ENCODE results near the gene ZBTB22. TPM values are rescaled to one million over a fixed set of nuclear protein-coding genes. Genes with fewer than 3 reads are reported as not detected.
"Not testable (repeated sequence)": the region's sequence is repeated elsewhere in the genome, so short reads cannot be mapped to it uniquely, and the experiment has no call there.

The ZBTB22 gene, protein sequence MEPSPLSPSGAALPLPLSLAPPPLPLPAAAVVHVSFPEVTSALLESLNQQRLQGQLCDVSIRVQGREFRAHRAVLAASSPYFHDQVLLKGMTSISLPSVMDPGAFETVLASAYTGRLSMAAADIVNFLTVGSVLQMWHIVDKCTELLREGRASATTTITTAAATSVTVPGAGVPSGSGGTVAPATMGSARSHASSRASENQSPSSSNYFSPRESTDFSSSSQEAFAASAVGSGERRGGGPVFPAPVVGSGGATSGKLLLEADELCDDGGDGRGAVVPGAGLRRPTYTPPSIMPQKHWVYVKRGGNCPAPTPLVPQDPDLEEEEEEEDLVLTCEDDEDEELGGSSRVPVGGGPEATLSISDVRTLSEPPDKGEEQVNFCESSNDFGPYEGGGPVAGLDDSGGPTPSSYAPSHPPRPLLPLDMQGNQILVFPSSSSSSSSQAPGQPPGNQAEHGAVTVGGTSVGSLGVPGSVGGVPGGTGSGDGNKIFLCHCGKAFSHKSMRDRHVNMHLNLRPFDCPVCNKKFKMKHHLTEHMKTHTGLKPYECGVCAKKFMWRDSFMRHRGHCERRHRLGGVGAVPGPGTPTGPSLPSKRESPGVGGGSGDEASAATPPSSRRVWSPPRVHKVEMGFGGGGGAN
- total RNA-seq (2014; rRNA removed; shearing (Covaris generic)): 7.6 and 9.2 TPM in 2 replicates
- 7.5 and 7.8 TPM in 2 replicates for polyA plus RNA-seq (2015; cell fraction: cytosol; rRNA removed)
- polyA plus RNA-seq (2015; cell fraction: nucleus; rRNA removed): 13.4 and 15.2 TPM in 2 replicates

DNA sequence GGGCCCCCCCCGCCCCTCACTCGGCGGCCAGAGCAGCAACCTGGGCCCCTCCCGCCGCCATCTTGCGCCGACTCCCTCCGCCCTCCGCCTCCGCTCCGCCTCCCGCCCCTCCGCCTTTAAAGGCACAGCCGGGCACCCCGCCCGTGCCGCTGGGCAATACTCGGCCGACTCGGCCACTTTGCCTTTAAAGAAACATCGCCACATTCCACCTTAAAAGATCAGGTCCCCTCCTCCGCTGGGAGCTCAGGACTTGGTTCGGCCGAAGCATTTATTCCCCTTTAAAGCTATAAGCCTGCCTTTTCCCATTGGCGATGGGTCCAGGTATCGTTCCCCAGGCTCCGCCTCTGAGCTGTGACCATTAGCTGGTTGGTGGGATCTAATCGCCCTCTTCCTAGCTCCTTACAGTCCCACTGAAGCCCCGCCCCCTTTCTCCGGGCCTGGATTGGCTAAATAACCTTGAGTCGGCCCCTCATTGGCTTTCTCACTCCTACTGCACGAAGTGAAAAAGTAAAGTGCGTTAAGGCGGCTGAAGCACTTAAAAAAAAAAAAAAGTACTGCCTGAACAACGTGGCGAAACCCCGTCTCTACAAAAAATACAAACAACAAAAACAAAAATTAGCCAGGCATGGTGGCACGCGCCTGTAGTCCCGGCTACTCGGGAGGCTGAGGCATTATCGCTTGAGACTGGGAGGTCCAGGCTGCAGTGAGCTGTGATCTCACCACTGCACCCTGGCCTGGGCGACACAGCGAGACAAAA lies at the start of gene ZBTB22:
Gene ZBTB22 (minus strand): TSS at position 76 of the 757 bp plus-strand sequence. CDS start 828 bp downstream, outside the sequence.
- peak; percentile 99 for DNase-seq (ENCODE audit: low read depth, low spot score)
- in situ Hi-C loops (cut with HindIII; ENCODE audit: low pct_unique_long_range_greater_than_20kb, low sequenced_read_pairs): no loop called here

DNA sequence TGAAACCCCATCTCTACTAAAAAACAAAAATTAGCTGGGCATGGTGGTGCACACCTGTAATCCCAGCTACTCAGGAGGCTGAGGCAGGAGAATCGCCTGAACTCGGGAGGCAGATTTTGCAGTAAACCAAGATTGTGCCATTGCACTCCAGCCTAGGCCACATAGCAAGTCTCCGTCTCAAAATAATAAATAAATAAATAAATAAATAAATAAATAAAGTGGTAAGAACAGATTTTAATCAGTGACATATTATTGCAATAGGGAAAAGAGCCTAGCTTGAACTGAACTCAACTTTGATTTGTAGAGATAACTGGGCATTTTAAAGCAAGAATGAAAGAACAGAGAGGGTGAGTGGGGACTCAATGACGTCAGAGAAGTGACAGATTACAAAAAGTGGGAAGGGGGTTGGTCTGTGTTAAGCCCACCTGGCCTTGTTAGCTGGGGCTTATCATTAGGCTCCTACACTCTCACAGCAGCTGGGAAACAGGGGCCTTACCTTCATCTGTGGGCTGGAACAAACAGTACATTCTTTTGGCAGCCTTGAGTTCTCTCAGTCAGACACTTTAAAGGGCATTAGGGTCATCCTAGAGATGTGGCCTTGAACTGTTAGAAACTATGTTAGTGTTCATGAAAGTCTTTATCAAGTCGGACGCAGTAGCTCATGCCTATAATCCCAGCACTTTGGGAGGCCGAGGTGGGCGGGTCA lies 49.6 kb upstream of the ZBTB22 start:
- DNase-seq (ENCODE audit: low read depth, low spot score): no peak
- in situ Hi-C loops (cut with HindIII; ENCODE audit: low pct_unique_long_range_greater_than_20kb, low sequenced_read_pairs): no loop called here

DNA sequence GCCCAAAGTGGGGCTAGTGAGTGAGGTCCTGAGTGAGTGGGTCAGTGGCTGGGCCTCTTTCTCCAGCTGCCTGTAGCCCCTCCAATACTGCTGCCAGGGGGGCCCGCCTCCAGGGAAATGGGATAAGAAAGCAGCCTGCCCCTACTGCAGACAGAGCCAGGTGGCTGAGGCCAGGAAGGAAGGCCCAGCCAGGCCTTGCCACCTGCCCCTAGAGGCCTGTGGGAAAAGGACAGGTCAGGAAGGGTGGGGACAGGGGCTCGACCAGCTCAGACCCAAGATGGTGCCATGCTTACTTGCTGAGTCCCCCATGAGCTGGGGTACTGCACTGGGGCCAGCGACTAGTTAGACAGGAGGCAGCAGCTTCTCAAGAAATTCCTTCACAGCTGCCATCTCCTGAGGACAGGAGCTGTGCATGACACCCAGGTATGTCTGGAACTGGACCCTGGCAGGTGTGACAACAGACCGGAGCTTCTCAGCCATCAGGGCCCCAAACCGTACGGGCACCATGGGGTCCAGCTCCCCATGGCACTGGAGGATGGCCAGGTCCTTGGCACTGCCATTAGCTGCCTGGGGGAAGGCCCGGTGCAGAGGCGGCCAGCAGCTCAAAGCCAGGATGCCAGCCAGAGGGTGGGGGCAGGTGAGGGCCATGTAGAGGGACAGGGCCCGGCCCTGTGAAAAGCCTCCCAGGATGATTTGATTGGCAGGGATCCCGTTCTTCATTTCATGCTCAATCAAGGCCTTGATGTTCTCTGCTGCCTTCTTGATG lies 47.8 kb upstream of the ZBTB22 start:
- in situ Hi-C loops (cut with HindIII; ENCODE audit: low pct_unique_long_range_greater_than_20kb, low sequenced_read_pairs); DNase-seq (ENCODE audit: low read depth, low spot score): not testable (repeated sequence)

DNA sequence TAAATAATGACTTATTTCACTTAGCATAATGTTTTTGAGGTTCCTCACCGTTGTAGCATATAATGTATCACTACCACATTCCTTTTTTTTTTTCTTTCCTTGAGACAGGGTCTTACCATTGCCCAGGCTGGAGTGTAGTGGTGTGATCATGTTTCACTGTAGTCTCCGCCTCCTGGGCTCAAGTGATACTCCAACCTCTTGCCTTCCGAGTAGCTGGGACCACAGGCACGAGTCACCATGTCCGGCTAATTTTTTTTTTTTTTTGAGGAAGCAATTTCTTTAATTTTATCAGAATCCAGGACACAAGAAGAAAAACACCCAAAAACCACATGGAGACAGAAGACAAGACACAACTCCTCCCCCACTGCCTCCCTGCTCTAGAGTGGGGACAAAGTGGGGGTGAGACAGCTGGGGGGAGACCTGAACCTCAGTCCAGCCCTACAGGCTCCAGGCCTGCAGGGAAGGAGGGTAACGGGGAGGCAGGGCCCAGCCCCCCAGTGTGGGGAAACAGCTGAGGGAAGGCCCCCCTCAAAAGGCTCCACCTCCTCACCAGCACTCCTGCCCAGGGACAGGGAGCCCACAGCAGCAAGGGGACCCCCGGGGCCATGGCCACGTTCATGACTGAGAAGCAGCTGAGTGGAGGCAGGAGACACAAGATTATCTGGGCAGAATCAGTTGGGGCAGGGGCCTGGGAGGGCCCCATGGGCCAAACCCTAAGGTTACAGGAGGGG lies 47.1 kb upstream of the ZBTB22 start:
- in situ Hi-C loops (cut with HindIII; ENCODE audit: low pct_unique_long_range_greater_than_20kb, low sequenced_read_pairs): not testable (repeated sequence)
- DNase-seq (ENCODE audit: low read depth, low spot score): peak; percentile 35

DNA sequence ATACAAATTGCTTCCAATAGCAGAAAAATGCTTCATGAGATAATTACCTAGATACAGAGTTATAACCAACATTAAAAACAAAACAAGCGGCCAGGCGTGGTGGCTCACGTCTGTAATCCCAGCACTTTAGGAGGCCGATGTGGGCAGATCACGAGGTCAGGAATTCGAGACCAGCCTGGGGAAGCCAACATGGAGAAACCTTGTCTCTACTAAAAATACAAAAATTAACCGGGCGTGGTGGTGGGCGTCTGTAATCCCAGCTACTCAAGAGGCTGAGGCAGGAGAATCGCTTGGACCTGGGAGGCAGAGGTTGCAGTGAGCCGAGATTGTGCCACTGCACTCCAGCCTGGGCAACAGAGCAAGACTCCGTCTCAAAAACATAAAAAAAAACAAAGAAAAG lies 45.9 kb upstream of the ZBTB22 start:
- DNase-seq (ENCODE audit: low read depth, low spot score); in situ Hi-C loops (cut with HindIII; ENCODE audit: low pct_unique_long_range_greater_than_20kb, low sequenced_read_pairs): not testable (repeated sequence)

DNA sequence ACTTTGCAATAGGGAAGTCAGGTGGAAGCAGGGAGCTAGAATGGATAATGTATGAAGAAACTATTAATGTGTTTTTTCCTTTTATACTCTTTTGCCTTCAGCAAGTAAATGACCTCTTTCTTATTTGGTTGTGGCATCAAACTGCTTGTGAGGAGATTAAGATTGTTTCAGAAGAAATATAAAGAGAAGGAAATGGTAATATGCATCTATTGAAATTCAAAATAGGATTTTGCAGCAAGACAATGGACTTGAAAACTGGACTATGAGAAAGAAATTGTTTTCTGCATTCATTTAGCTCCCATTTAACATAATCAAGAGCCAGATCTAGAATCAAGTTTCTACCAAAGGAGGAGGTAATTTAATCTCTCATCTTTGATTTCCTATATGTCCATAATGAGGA lies 41.8 kb upstream of the ZBTB22 start:
- in situ Hi-C loops (cut with HindIII; ENCODE audit: low pct_unique_long_range_greater_than_20kb, low sequenced_read_pairs): no loop called here
- DNase-seq (ENCODE audit: low read depth, low spot score): no peak

DNA sequence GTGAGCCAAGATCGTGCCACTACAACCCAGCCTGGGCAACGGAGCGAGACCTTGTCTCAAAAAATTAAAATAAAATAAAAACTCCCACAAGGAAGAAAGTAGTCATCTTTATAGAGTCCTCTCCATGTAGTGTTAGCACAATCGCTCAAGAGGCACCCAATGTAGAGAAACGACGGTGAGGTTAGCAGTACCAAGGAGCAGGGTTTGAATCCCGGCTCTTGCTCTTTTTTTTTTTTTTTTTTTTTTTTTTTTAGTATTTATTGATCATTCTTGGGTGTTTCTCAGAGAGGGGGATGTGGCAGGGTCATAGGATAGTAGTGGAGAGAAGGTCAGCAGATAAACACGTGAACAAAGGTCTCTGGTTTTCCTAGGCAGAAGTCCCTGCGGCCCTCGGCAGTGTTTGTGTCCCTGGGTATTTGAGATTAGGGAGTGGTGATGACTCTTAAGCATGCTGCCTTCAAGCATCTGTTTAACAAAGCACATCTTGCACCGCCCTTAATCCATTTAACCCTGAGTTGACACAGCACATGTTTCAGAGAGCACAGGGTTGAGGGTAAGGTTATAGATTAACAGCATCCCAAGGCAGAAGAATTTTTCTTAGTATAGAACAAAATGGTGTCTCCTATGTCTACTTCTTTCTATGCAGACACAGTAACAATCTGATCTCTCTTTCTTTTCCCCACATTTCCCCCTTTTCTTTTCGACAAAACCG lies 39.8 kb upstream of the ZBTB22 start:
- DNase-seq (ENCODE audit: low read depth, low spot score); in situ Hi-C loops (cut with HindIII; ENCODE audit: low pct_unique_long_range_greater_than_20kb, low sequenced_read_pairs): not testable (repeated sequence)

DNA sequence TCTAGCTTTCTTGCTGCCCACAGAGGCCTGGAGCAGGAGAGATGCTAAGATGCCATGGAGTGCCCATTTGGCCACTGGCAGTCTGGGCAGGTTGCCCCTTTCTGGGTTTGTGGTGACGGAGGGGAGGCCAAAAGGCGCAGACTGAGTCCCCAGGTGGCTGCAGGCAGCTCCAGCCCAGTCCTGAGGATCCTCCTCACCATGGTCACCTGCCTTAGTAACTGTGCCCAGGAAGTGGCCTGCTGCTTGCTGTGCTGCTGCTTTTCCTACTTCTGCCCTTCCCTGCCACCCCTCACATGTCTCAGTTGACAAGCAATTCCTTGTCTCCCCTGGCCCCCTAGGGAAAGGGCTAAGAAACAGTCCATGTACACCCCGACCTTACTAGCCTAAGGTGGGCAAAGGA lies 38.8 kb upstream of the ZBTB22 start:
- DNase-seq (ENCODE audit: low read depth, low spot score): no peak
- in situ Hi-C loops (cut with HindIII; ENCODE audit: low pct_unique_long_range_greater_than_20kb, low sequenced_read_pairs): no loop called here

DNA sequence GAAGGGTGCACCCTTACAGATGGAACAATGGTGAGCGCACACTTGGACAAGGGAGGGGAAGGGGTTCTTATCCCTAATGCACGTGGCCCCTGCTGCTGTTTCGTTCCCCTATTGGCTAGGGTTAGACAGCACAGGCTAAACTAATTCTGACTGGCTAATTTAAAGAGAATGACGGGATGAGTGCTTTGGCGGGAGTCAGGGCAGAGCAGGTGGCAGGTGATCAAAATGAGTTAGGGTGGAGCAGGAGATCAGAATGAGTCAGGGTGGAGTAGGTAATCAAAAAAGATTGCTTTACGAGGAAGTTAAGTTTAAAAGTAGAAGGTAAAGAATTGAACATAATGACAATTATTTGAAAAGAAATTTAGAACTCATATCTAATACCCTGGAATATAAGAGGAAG lies 38.3 kb upstream of the ZBTB22 start:
- in situ Hi-C loops (cut with HindIII; ENCODE audit: low pct_unique_long_range_greater_than_20kb, low sequenced_read_pairs); DNase-seq (ENCODE audit: low read depth, low spot score): not testable (repeated sequence)

DNA sequence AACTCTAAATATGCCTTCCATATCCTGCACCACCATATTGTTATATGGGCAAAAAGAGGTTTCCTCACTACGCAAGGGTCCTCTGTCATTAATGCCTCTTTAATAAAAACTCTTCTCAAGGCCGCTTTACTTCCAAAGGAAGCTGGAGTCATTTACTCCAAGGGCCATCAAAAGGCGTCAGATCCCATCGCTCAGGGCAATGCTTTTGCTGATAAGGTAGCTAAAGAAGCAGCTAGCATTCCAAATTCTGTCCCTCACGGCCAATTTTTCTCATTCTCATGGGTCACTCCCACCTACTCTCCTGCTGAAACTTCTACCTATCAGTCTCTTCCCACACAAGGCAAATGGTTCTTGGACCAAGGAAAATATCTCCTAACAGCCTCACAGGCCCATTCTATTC lies 30.3 kb upstream of the ZBTB22 start:
- in situ Hi-C loops (cut with HindIII; ENCODE audit: low pct_unique_long_range_greater_than_20kb, low sequenced_read_pairs): no loop called here
- no peak for DNase-seq (ENCODE audit: low read depth, low spot score)

DNA sequence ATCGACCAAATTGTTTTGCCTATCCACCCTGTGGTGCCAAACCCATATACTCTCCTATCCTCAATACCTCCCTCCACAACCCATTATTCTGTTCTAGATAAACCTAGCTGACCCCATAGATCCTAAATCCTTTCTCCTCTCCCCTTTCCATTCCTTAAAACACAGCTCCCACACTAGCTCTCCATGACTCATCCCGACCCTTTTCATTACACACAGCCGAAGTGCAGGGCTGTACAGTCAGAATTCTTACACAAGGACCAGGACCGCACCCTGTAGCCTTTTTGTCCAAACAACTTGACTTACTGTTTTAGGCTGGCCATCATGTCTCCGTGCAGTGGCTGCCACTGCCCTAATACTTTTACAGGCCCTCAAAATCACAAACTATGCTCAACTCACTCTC lies 29.4 kb upstream of the ZBTB22 start:
- in situ Hi-C loops (cut with HindIII; ENCODE audit: low pct_unique_long_range_greater_than_20kb, low sequenced_read_pairs); DNase-seq (ENCODE audit: low read depth, low spot score): not testable (repeated sequence)

DNA sequence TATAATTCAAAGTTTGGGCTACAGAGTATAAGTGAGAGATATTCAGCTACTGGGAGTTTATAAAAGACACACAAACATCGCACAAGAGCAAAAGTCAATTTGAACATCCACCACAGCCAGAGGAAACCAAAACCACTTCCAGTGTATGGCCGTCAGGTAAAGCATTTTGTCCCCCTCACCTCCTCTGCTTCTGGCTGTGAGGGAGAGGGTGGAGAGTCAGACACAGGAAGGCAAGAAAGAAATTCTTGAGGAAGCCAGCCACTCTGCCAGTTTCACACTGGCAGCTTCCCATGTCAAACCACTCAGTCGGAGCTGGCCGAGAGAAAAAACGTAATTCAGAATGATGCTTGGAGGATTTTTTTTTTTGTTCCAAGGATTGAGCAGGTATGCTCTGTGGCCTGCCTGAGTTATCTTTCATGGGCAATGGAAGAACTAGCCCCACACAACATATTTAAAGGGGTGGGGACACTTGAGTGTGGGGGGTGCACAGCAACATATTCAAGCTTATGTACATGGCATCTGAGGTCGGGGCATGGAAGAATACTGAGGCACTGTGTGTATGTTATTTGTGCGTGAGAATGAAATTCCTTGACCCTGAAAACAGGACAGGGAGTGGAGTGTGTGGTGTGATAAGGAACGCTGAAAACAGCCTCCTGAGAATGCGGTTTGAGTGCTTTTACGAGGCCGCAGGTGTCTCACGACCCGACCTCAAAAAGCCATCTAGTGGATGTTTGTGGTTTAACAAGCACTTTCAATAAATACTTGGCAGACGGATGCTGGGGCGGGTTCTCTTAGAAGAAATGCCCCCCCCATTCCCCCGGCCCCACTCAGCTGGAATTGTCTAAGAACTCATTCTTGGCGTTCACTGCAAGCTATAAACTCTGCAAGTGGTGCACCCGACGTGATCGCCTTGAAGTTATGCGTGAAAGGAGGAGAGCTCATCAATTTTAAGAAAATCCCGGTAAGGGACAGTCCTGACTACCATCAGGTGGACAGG lies 27.5 kb upstream of the ZBTB22 start:
- in situ Hi-C loops (cut with HindIII; ENCODE audit: low pct_unique_long_range_greater_than_20kb, low sequenced_read_pairs): no loop called here
- peak; percentile 79 for DNase-seq (ENCODE audit: low read depth, low spot score)

DNA sequence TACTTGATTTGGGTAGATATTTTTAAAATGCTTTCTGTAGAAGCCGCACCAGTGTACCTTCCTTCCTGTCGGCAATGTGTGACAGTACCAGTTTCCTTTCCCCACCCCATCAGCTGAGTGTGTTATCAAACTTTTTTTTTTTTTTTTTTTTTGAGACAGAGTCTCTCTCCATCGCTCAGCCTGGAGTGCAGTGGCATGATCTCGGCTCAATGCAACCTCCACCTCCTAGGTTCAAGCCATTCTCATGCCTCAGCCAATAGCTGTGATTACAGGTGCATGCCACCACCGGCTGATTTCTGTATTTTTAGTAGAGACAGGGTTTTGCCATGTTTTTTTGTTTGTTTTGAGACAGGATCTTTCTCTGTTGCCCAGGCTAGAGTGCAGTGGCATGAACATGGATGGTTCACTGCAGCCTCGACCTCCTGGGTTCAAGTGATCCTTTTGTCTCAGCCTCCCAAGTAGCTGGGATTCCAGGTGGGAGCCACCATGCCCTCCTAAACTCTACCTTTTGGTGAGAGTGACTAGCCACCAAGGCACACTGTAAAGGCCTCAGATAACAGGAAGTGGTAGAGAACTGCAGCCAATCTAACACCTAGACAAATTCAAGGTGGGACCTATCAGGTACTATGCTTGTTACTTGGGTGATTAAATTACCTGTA lies 26.5 kb upstream of the ZBTB22 start:
- DNase-seq (ENCODE audit: low read depth, low spot score): no peak
- in situ Hi-C loops (cut with HindIII; ENCODE audit: low pct_unique_long_range_greater_than_20kb, low sequenced_read_pairs): no loop called here

DNA sequence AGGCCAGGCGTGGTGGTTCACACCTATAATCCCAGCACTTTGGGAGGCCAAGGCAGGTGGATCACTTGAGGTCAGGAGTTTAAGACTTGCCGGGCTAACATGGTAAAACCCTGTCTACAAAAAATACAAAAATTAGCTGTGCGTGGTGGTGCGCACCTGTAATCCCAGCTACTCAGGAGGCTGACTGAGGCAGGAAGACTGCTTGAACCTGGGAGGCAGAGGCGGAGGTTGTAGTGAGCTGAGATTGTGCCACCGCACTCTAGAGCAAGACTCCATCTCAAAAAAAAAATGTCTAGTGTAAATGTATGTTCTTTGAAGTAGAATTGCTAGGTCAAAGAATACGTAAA lies 26.0 kb upstream of the ZBTB22 start:
- in situ Hi-C loops (cut with HindIII; ENCODE audit: low pct_unique_long_range_greater_than_20kb, low sequenced_read_pairs); DNase-seq (ENCODE audit: low read depth, low spot score): not testable (repeated sequence)
